Thyroid gland (tissue), 4 donors: ENCODE results near the gene NANOG.

Experiments used
- CTCF ChIP-seq, 6 experiments: fragments of 200-600 bp in 3 of 6; fragments of 450-650 bp in 3 of 6; sonication (generic) in 3 of 6; IDR thresholded peaks; one replicate each; pipeline ENCODE4 v1.5.1; 2016 to 2019; ENCODE audit warnings: antibody characterized with exemption in 6 of 6, mild to moderate bottlenecking in 2 of 6, inconsistent platforms in 1 of 6, moderate library complexity in 1 of 6
- POLR2A ChIP-seq, 2 donors: fragments of 450-650 bp; IDR thresholded peaks; one replicate each; pipeline ENCODE4 v1.6.1; 2017; ENCODE audit warnings: antibody characterized with exemption in 2 of 2, mild to moderate bottlenecking in 2 of 2, moderate library complexity in 1 of 2

- TF ChIP-seq POLR2A (IDR thresholded peaks at IDR 0.05): no peak
- no peak for TF ChIP-seq CTCF (IDR thresholded peaks at IDR 0.05)
Observed at GRCh38 chr12:7782055-7782454, 7.1 kb upstream of the NANOG start.
